Activated naive CD8-positive, alpha-beta T cell treated with anti-CD3 and anti-CD28 coated beads, Interleukin-2, amount 10 ng/mL, durations not matched to agents 7 days and 5 days (primary cell): ENCODE results near the gene LRRC75A. TPM values are rescaled to one million over a fixed set of nuclear protein-coding genes. Genes with fewer than 3 reads are reported as not detected.

ENCODE experiments used
- ATAC-seq: fragments of 150-1000 bp; cut with Tn5 transposase; one replicate; pipeline ENCODE4 v1.10.0; 2021; ENCODE audit warnings: low read depth, moderate library complexity
- POLR2A ChIA-PET: fragments of 350-600 bp; sonication (Branson Sonifier 250); formaldehyde crosslinking; loops from one replicate; lab custom pipeline; 2021; ENCODE audit warnings: antibody characterized with exemption; lab: Charles Lee
- DNase-seq: peaks from one replicate; pipeline ENCODE4 v3.0.0; 2021
- H3K27ac Mint-ChIP-seq: one replicate; pipeline ENCODE4 v1.8.0; 2022; ENCODE audit warnings: mild to moderate bottlenecking, mixed read lengths
- H3K27me3 Mint-ChIP-seq: one replicate; pipeline ENCODE4 v1.8.0; 2022; ENCODE audit warnings: mild to moderate bottlenecking, moderate library complexity, mixed read lengths
- H3K36me3 Mint-ChIP-seq: one replicate; pipeline ENCODE4 v1.8.0; 2021; ENCODE audit warnings: mild to moderate bottlenecking, mixed read lengths
- H3K4me1 Mint-ChIP-seq: one replicate; pipeline ENCODE4 v1.8.0; 2021; ENCODE audit warnings: mixed read lengths
- H3K4me3 Mint-ChIP-seq: one replicate; pipeline ENCODE4 v1.8.0; 2022; ENCODE audit warnings: mild to moderate bottlenecking, moderate library complexity, mixed read lengths
- H3K9me3 Mint-ChIP-seq: one replicate; pipeline ENCODE4 v1.8.0; 2021; ENCODE audit warnings: mixed read lengths
- total RNA-seq, 2 experiments: library from RNA; stranded (reverse); gene quantifications; one replicate each; pipeline ENCODE4 v1.2.3, GENCODE V29; 2021

Gene LRRC75A
- total RNA-seq, 2 experiments from 2014 or later: 5.5 to 6.2 TPM

DNA sequence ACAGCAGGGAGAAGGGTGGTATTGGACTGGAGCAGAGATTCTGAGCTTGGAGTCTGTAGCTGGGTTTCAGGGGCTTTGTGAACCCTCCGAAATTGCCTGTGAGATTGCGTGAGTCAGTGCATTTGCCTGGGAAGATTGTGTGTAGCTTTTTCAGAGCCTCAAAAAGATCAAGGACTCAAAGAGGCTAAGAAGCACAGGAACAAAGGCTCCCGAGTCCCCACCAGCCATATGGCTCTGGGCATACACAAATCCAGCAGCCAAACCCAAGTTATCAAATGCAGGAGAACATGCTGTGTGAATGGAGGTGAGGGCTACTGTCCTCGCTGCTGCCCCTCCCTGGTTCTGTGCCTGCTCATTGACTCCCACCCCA, 3.0 kb downstream of the LRRC75A start:
- no peaks in the 10 kb centered on the region for H3K36me3 Mint-ChIP-seq
- peaks cover 7% of the 10 kb centered on the region for H3K4me1 Mint-ChIP-seq
- peaks cover 19% of the 10 kb centered on the region for H3K27me3 Mint-ChIP-seq
- no peaks in the 10 kb centered on the region for H3K9me3 Mint-ChIP-seq
- no peak overlapping the region for H3K4me3 Mint-ChIP-seq
- no peak for ATAC-seq
- H3K27ac Mint-ChIP-seq: no peak overlapping the region
- POLR2A ChIA-PET: no interaction called here
- DNase-seq: no peak

DNA sequence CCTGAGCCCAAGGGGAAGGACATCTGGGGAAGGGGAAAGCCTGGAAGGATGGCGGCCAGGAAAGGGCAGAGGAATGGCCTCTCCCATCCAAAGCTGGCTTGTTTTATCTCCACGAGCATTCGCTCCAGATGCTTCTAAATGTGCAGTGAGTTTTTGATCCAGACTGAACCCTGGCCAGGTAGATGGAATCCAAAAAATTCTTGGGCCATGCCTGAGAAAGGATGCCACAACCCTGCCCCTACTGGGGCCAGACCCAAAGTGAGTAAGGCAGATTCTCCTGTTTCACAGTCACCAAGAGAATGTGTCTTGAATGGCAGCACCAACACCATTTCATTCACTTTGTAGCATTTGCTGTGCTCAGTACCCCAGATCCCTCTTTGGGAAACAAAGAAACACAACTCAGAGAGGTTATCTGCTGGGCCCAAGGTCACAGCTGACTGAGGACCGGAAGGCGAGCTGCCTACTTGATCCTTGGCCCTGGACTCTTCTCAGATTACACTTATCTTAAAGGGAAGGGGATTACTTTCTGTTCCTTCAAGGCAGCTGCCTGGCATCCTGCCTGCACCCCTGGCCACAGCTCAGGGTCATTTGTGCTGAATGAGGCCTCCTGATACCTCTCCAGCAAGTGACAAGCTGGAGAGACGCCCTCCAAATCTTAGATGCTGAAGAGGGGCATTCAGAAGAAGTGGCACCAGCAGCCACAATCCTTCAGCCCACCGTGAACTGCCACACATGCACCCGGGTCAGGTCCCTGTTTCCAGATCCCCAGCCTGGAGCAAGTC, 3.6 kb downstream of the LRRC75A start:
- POLR2A ChIA-PET: no interaction called here
- H3K4me1 Mint-ChIP-seq: peaks cover 7% of the 10 kb centered on the region
- no peaks in the 10 kb centered on the region for H3K9me3 Mint-ChIP-seq
- H3K27ac Mint-ChIP-seq: no peak overlapping the region
- no peak overlapping the region for H3K4me3 Mint-ChIP-seq
- peaks cover 13% of the 10 kb centered on the region for H3K27me3 Mint-ChIP-seq
- DNase-seq (no peak), ATAC-seq (no peak)
- no peaks in the 10 kb centered on the region for H3K36me3 Mint-ChIP-seq

DNA sequence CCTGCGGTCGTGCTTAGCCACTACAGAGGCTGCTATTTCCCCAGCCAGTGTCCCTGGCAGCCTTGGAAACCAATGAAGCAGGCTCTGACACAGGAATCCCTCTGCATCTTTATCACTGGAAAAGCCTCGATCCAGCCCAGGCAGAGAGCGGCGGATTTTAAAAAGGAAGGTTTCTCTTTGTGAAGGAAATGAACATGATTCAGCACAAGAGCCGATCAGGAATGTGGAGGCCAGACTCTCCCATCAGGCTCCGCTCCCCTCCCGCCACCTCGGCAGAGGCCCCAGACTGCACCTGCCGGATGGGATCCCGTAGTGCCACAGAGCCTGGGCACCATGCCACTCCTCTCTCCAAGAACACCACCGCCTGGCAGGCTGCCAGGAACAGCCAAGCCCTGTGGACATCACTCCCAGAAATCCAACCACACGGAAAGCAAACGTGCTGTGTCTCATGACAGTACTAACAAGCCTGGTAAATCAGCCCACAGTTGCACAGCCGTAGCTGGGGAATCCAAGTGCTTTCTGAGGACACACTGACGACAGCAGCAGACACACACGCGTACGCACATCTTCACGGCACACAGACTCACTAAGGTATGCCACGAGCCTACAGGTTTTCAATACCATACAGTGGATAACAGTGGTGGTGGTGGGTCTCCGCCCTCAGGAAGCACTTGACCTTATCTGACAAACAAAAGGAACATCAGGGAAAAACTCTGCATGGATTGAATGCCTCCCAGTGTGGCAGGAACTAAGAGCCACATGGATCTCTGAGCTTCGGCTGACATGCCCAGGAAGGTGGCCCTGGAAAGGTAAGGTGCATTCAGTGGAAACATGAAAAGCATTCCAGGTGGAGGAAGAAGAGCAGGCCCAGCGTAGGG, 5.4 kb downstream of the LRRC75A start:
- Mint-ChIP-seq H3K4me1 (peaks cover 7% of the 10 kb centered on the region), H3K4me3 (no peak overlapping the region), H3K27ac (no peak overlapping the region), H3K27me3 (peaks cover 3% of the 10 kb centered on the region), H3K9me3 (no peaks in the 10 kb centered on the region), H3K36me3 (no peaks in the 10 kb centered on the region)
- POLR2A ChIA-PET: no interaction called here
- ATAC-seq: no peak
- no peak for DNase-seq

DNA sequence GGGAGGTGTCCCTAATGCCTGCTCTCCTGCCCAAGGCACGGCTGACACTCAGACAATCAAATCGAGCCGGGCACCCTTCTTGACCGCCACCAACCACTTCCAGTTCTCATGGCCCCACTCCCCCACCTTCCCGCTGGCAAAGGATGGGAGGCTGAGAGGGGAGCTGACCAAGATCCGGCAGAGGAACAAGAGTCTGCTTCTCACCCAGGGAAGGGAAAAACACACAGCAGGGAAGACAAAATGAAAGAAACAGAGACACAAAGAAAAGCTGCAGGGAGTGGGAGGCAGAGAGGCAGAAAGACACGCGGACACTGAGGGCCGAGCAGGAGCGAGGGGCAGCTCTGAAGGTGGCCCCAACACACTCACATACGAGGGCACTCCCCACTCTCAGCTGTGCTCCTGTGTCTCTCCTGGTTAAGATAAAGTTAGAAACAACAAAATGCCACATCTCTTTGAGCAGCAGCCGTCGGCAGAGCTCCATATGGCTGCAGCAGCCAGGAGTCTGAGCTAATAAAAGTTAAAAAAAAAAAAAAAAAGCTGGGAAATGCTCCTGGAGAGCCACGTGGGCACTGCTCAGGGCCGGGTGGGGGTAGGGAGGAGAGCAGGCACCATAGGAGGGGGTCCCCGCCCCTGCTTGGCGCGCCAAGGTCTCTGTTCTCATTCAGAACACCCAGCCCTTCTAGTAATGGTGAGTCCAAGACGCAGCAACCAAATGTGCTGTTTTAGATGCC, 7.4 kb downstream of the LRRC75A start:
- POLR2A ChIA-PET: no interaction called here
- Mint-ChIP-seq H3K4me1 (no peaks in the 10 kb centered on the region), H3K27ac (no peak overlapping the region), H3K36me3 (no peaks in the 10 kb centered on the region), H3K9me3 (no peaks in the 10 kb centered on the region), H3K27me3 (no peaks in the 10 kb centered on the region), H3K4me3 (no peak overlapping the region)
- DNase-seq: no peak
- ATAC-seq: no peak

DNA sequence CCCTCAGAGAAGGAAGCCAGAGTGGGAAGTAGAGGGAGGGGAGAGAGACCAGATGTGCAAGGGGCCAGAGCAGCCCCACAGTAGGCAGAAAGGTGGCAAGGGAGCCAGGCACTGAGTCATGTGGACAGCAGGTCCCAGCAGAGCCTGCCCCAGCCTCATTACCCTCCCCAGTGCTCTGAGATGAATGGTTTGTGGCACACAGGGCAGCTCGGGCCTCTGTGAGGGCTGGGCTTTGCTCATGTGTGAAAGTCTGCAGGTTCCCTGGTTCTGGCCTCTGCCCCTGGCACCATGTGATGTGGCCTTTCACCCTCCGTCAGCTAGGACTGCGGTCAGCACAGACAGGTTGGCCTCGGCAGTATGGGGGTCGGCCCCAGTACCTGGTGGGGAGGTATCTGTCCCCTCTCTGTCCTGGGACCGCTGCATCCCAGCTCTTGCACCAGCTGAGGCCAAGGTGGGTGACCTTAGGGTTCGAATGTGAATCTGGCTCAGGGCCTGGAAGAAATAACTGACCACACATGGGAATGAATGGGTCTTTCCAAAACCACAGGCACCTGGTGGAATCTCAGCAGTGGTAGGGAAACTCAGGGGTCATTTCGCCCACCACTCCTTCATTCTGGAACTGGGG, 8.9 kb downstream of the LRRC75A start:
- POLR2A ChIA-PET: no interaction called here
- Mint-ChIP-seq H3K4me3 (no peak overlapping the region), H3K4me1 (no peaks in the 10 kb centered on the region), H3K27ac (no peak overlapping the region), H3K27me3 (no peaks in the 10 kb centered on the region), H3K9me3 (no peaks in the 10 kb centered on the region), H3K36me3 (no peaks in the 10 kb centered on the region)
- DNase-seq (no peak), ATAC-seq (no peak)

DNA sequence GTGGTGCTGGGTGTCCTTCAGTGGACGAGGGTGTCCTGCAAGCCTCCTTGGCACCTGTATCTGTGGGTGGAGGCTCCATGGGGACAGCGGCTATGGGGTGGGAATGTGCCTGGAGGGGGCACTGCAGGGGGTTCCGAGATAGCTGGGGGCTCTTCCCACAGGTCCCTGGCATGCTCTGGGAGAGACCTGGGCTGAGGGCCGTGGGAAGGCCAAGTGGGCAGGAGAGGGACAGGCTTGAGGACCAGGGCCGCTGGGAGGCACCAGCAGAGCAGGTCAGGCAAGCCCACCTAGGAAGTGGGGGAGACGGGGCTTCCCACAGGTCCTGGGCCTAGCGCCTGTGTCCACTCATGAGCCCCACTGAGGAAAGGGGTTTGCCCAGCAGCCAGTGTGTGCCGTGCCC, 9.7 kb downstream of the LRRC75A start:
- ATAC-seq (no peak), DNase-seq (no peak)
- Mint-ChIP-seq H3K27me3 (no peaks in the 10 kb centered on the region), H3K36me3 (no peaks in the 10 kb centered on the region), H3K4me3 (no peak overlapping the region), H3K4me1 (no peaks in the 10 kb centered on the region), H3K27ac (no peak overlapping the region), H3K9me3 (no peaks in the 10 kb centered on the region)
- POLR2A ChIA-PET: no interaction called here

DNA sequence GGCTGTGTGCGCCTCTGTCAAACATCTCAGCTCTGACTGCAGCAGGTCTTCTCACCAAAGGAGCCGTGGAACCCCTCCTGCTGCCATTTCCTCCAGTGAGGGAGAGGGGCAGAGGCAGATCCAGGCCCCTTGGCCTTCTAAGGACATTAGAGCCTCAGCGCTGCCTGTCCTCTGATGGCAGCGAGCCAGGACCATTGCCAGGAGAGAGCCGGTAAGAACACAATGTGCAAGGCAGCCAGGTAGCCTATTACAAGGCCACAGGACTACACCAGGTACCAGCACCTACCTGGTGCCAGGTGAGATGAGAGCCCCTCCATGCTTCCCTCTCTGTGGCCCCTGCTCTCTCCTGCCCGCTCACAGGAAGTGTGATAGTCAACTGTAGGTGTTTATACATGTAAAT, 11.0 kb downstream of the LRRC75A start:
- ATAC-seq: no peak

DNA sequence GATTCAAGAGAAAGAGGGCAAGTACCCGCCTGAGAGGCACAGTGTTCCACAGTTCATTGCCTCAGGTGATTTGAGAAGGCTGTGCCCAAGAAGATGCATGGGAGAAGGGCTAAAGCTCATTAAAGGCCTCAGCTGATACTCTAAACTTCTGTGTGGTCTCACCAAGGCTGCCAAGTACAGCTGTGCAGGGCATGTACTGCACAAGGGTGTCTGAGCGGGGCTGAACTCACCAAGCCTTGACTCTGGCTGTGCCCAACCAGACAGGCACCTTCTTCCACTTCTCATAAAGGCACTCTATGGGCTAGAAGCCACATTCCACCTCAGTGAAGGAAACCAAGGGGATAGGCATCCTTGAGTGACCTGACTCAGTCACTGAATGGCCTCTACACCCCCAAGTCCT, 12.7 kb downstream of the LRRC75A start:
- DNase-seq: no peak
- no peaks in the 10 kb centered on the region for H3K9me3 Mint-ChIP-seq
- H3K27ac Mint-ChIP-seq: no peak overlapping the region
- no peaks in the 10 kb centered on the region for H3K36me3 Mint-ChIP-seq
- POLR2A ChIA-PET: no interaction called here
- H3K27me3 Mint-ChIP-seq: no peaks in the 10 kb centered on the region
- ATAC-seq: no peak
- H3K4me3 Mint-ChIP-seq: no peak overlapping the region
- H3K4me1 Mint-ChIP-seq: no peaks in the 10 kb centered on the region

More for the DNA sequence above, 11.0 kb downstream of the LRRC75A start:
- H3K4me3 Mint-ChIP-seq: no peak overlapping the region
- H3K27me3 Mint-ChIP-seq: no peaks in the 10 kb centered on the region
- H3K9me3 Mint-ChIP-seq: no peaks in the 10 kb centered on the region
- no peaks in the 10 kb centered on the region for H3K36me3 Mint-ChIP-seq
- POLR2A ChIA-PET: no interaction called here
- H3K4me1 Mint-ChIP-seq: no peaks in the 10 kb centered on the region
- DNase-seq: no peak
- no peak overlapping the region for H3K27ac Mint-ChIP-seq

DNA sequence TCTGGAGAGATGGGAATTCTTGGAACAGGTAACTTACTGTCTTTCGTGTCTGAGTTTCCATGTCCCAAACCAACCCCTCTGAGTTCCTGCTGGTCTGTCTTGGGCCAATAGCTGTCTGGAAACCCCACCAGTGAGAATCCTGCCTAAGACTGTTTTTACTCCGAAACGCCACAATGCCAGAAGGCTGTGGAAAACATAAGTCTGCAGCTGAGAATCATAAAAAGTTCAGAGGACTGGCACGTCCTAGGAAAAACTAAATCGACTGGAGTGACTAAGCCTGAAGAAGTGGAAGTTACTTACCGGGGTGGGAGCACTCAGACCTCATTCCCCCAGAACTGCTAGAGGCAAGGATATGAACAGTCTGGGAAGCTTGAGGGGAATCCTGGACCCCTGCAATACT, 13.3 kb downstream of the LRRC75A start:
- ATAC-seq (no peak), DNase-seq (no peak)
- no peaks in the 10 kb centered on the region for H3K9me3 Mint-ChIP-seq
- no peak overlapping the region for H3K27ac Mint-ChIP-seq
- no peaks in the 10 kb centered on the region for H3K27me3 Mint-ChIP-seq
- H3K36me3 Mint-ChIP-seq: no peaks in the 10 kb centered on the region
- no peaks in the 10 kb centered on the region for H3K4me1 Mint-ChIP-seq
- H3K4me3 Mint-ChIP-seq: no peak overlapping the region
- POLR2A ChIA-PET: no interaction called here

DNA sequence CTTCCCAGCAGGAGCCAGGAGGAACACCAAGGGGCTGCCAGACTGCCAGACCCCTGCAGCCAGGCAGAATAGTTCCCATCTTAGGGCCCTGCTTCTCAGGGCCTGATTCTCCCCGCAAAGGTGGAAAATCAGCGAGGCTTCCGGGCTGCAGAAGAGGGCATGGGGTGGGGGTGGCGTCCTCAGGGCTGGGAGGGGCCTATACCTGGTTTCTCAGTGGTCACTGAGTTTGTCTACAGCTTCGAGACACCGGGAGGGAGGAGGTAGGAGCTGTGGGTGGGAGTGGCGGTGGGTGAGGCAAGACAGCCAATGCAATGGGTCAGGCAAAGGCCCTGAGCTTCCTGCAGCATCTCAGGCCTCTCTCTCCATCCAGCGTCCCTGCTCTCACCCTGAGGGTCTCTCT, 14.3 kb downstream of the LRRC75A start:
- no peaks in the 10 kb centered on the region for H3K27me3 Mint-ChIP-seq
- H3K4me1 Mint-ChIP-seq: no peaks in the 10 kb centered on the region
- POLR2A ChIA-PET: no interaction called here
- ATAC-seq: no peak
- no peak overlapping the region for H3K27ac Mint-ChIP-seq
- H3K9me3 Mint-ChIP-seq: no peaks in the 10 kb centered on the region
- no peaks in the 10 kb centered on the region for H3K36me3 Mint-ChIP-seq
- DNase-seq: no peak
- no peak overlapping the region for H3K4me3 Mint-ChIP-seq

DNA sequence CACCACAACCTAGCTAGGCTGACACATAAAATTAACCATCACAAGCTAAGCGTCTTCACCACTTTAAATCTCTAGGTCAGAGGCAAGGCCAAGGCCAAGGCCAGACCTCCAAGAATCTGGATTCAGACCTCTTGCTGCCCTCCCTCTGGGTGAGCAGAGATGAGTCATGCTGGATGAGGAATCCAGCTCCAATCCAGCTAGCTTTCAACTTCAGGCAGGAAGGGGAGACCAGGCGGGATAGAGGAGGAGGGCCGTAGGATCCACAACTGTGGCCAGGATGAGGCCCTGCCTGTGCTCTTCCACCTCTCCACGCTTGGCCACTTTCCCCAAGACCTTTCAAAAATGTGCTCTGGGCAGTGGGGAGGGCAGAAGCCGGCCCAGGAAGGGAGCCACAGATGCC, 14.7 kb downstream of the LRRC75A start:
- no peak for DNase-seq
- no peaks in the 10 kb centered on the region for H3K4me1 Mint-ChIP-seq
- ATAC-seq: no peak
- no peaks in the 10 kb centered on the region for H3K9me3 Mint-ChIP-seq
- H3K4me3 Mint-ChIP-seq: no peak overlapping the region
- H3K27ac Mint-ChIP-seq: no peak overlapping the region
- no peaks in the 10 kb centered on the region for H3K36me3 Mint-ChIP-seq
- POLR2A ChIA-PET: no interaction called here
- no peaks in the 10 kb centered on the region for H3K27me3 Mint-ChIP-seq

DNA sequence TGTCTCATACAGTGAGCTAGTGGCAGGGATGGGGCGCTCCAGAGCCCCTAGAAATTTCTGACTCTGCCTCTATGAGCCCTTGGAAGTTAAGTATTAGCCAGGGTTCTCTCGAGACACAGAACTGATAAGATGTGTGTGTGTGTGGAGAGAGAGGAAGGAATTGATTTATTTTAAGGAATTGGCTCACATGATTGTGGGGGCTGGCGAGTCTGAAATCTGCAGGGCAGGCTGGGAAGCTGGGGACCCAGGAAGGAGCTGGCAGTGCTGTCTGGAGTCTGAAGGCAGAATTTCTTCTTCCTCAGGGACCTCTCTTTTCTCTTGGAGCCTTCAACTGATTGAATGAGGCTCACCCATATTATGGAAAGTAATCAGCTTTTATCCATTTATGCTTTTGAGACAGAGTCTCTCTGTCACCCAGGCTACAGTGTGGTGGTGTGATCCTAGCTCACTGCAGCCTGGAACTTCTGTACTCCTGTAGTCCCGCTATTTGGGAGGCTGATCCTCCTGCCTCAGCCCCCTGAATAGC, 16.8 kb downstream of the LRRC75A start:
- POLR2A ChIA-PET: no interaction called here
- no peak for DNase-seq
- Mint-ChIP-seq H3K36me3 (no peaks in the 10 kb centered on the region), H3K9me3 (no peaks in the 10 kb centered on the region), H3K4me1 (no peaks in the 10 kb centered on the region), H3K4me3 (no peak overlapping the region), H3K27me3 (no peaks in the 10 kb centered on the region), H3K27ac (no peak overlapping the region)
- ATAC-seq: no peak
